Activated CD8-positive, alpha-beta memory T cell treated with anti-CD3 and anti-CD28 coated beads for 4 hours (primary cell): ENCODE data around the gene GRIA3.

Experiments used
- DNase-seq, 2 donors: peaks; one replicate each; pipeline ENCODE4 v3.0.0-alpha.2; 2020; ENCODE audit warnings: low read depth in 2 of 2

The GRIA3 gene

DNA sequence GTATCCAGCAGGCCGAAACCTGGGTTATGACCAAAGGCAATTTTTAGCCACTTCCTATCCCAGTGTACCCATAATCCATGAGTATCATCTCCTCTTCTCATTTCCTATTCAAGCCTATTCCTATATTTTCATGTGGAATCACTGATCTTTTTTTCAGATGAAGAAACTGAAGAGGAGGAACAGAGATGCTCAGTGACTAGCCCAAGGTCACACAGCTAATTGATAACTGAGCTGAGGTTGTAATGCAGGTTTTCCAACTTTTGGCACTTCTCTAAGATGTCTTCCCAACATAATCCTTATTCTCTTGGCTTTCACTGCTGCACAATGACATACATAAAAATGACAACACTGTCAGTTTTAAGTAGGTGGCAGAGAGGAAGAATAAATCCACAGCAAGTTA lies 15.3 kb downstream of the GRIA3 start:
- DNase-seq = no peak

DNA sequence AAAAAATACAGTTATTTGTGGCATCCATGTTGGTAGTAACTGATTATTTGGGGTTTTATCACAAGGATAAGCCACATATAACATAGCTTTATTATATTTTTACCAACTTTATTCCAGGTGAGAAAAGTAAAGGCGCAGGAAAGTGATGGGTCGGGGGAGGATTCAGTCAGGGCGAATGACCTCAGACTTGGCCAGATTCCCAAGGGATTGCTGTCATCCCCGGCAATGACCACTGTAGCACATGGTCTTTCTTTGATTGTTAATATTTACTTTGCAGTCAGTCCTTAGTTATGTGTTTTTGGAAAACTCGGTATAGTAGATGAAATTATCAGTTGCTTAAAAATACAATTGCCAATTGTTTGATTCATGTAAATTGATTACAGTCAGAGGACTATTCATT lies 17.6 kb downstream of the GRIA3 start:
- no peak for DNase-seq

DNA sequence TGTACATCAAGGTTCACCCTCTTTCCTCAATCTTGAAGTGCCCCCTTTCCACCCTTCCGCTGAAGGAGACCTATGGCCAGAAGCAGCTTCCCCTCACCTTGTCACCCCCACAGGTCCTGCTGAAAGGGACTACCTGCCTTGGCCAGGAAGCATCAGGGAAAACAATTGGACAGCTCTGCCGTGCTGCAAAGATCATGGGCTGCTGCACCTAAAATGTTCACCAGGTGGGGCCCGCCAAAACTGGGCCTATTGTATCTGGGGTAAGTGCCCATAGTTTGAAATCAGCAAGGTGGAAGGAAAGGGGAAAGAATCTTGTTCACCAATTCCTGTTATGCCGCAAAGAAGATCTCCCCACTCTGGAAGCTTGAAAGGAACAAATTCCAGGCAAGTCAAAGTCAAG lies 18.4 kb downstream of the GRIA3 start:
- no peak for DNase-seq

DNA sequence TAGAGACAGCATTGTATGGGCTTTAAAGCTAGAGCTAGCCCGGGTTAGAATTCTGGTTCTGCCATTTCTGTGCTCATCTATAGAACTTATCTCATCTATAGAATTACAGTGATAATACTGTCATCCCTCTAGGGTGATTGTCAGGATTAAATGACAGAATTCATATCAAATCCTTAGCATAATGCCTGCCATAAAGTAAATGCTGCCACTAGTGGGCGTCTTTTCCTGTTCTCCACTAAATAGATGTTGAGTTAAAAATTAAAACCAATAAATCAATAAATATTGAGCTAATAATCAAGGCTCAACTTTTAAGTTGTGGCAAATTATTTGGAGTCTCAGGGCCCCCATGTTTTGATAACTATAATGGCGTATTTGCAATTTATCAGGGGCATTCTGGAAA lies 19.7 kb downstream of the GRIA3 start:
- no peak for DNase-seq

GRCh38 chrX:123206176-123206575 lies 22.1 kb downstream of the GRIA3 start:
- no peak for DNase-seq

- DNase-seq = no peak
These were observed 26.2 kb downstream of the GRIA3 start for GRCh38 chrX:123210252-123210651.

DNA sequence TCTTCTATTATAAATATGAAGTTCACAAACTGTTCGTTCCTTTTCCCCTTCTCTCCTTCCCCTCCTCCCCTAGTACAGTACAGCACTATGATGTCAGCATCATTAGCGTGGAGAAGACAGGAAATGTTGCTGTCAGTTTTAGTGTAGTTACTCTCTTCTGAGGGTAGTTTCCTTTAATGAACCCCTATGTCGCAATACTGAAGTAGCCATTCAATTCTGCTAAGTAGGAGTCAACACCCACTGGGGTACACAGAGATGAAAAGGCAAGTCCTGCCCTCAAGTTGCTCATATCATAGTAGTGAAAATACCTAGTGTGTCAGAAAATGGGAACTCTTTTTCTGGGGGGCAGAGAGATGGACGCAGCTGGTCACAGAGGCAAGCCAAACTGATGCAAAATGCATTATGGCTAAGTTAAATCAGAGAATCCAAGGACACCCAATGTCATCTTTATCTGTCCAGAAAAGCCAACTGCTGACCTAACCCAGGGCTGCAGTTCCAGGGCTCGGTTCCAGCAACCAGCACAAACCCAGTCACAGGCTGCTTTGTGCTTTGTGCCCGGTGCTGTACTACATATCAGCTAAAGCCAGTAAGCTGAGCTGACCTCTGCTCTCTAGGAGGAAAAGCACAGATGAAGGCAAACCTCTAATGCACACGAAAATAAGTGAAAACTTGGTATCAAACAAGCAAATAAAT lies 31.5 kb downstream of the GRIA3 start:
- DNase-seq = no peak

GRCh38 chrX:123217077-123217476 lies 33.0 kb downstream of the GRIA3 start:
- DNase-seq = no peak

GRCh38 chrX:123217728-123218127 lies 33.6 kb downstream of the GRIA3 start:
- no peak for DNase-seq

DNA sequence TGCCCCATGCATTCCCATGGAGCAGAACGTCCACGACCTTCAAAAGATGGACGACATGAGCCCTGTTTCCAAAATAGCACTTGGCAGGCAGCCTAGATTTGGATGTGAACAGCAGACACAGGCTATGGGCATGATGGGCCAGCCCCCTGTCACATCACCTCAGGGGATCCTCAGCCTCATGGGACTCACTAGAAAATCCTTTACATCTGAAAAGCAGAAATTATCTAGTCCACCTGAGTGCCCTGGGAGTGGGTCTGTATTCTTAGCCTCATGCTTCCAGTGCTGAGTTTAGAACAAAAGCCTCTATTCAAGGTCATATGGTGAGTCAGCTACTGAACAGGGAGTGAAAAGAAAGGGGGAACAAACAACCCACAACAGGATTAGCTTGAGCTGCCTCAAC lies 35.8 kb downstream of the GRIA3 start:
- DNase-seq = no peak

DNA sequence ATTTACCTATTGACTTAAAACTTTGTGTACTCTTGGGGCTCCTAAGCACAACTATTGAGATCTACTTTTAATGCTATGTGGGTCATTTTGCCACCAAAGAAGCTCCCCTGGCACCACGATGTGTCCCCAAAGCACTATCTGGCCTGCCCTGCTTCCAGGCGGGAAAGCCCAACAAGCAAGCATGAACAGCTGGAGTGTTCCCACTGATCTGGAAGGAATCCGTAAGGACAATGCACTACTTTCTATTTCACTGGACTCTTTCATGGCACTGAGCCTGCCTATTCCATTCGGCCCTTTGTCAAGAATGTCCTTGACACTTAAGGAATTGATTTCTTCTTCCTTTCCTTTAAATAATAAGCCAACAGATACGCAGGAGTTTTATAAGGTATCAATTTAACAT lies 38.8 kb downstream of the GRIA3 start:
- DNase-seq = no peak

DNA sequence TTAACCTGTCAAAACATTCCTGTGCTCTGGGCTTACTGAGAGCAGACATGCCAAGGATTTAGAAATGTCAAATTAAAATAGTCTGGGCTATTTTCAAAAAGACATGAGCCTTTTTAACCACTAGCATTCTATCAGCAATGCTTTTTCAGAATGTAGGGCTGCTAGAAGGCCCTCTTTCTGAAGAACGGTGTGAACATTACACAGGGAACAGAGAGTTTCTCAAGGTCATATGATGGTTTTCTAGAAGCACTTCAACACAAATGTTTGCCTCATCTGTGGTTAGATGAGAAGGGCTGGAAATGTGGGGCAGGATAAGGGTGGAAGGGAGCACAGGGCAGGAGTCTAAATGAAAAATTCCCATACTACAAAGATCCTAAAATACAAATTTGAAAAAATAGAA lies 39.3 kb downstream of the GRIA3 start:
- no peak for DNase-seq

DNA sequence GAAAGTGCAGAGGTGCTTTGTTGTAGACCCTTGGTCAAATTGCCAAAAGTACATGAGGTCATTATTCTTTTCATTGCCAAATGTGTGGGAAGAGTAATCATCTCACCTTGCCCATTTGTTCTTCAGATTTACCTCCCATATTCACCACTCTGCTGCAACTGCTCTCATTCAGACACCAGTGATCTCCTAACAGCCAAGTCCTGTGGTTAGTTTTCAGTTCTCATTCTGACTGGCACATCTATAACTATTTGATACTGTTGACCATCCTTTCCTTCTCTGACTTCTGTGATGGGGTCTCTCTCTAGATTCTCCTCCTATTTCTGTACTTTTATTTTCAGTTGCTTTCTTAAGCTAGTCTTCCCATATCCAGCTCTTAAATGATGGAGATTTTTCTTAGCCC lies 39.8 kb downstream of the GRIA3 start:
- no peak for DNase-seq

DNA sequence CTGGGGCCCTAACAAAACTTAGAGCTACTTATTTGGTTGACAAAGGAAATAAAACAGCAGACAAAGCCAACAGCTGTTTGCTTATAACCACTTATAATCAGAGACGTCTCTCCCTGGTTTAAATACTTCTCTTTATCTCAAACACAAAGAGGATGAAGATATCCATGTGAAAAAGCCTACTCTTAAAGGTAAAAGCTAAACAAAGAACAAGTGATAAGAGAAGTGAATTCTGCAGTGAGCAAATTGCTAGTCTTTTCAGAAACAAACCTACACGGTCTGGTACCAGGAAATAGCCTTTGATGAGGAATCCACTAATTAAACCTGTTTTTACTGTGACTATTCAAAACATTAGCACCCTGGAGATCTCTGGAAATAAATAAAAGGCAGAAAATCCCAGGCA lies 46.7 kb downstream of the GRIA3 start:
- no peak for DNase-seq

DNA sequence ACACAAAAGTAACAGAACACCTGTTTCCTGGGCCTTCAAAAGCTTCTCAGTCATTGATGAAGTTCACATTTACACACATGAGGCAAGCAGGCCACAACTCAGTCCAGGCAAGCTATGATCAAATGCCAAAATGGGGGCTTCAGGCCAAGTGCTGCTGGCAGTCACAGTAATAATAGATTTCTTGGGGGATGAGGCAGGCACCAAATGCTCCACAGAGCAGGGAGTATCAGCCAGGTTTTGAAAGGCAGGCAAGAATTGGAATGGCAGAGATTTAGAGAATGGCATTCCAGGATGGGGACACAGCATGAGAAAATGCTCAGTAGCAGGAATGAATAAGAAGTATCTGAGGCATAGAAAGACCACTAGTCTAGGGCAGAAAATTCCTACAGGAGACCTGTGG lies 52.8 kb downstream of the GRIA3 start:
- DNase-seq = no peak

GRCh38 chrX:123237271-123237670 lies 53.2 kb downstream of the GRIA3 start:
- no peak for DNase-seq

DNA sequence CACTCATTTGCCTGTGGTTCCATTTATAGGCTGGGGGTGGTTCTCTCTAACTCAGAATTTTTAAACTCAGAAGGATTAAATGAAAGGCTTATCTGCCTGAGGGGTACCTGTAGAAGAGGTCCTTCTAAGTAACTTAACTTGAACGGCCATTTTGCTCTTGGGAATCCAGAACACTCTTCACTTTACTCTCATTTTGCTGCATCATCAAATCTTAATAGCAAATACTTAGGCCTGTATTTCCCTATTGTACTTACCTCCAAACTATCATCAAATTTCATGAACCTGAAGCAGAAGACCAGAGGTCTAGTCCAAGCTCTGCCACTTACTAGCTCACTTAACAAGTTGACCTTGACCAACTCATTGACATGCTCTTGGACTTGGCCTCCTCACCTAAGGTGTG lies 70.4 kb downstream of the GRIA3 start:
- no peak for DNase-seq

DNA sequence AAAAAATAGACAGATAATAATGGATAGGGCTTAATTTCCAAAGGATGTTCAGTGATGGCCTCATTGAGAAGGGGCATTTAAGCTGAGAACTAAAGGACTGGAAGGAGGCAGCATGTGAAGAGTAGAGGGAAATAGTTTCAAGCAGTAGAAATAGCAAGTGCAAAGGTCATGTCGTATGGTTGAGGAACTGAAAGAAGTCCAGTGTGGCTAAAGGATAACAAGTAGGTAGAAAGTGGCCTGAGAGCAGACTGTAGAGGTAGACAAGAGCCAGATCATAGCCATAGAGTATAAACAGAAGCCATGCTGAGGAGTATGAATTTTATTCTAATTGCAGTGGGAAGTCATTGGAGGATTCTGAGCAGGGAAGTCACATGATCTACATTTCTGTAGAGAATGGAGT lies 72.3 kb downstream of the GRIA3 start:
- no peak for DNase-seq

GRCh38 chrX:123260920-123261418 lies 76.9 kb downstream of the GRIA3 start:
- DNase-seq = no peak

DNA sequence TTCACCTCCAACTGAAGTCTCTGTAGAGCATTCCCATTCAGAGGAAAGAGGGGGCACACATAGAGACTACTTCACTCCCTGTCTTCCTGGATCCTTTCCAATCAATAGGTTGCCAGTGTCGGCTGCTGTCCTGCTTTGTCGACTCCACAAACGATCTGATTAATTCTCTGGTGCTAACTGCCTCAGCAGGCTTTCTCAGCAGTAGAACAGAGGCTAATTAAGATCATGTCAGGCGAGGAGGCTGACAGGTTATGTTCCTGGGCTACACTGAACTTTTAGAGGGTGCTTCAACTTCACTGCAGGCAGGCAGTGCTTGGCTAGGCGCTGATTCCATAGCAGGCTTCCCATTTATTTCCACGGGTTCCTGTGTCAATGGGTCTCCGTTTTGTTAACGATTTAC lies 79.2 kb downstream of the GRIA3 start:
- DNase-seq = no peak

DNA sequence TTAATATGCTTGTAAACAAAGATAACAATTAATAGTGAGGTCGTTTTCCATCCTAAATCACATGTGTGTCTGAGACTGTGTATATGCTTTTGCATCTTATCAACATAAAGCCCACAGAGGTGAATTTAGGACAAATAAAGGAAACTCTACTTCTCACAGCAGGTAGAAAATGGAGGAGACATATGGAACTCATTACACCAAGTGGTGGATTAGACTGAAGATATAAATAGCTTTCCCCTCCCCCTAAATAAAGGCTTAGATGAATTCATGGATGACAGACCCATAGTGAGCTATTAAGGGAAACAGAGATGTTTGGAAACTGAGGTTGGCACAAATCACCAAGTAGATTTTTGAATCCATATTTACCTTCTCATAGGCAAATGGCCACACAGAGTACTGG lies 79.7 kb downstream of the GRIA3 start:
- no peak for DNase-seq

- DNase-seq = no peak
These were observed 83.1 kb downstream of the GRIA3 start for GRCh38 chrX:123267220-123267619.

DNA sequence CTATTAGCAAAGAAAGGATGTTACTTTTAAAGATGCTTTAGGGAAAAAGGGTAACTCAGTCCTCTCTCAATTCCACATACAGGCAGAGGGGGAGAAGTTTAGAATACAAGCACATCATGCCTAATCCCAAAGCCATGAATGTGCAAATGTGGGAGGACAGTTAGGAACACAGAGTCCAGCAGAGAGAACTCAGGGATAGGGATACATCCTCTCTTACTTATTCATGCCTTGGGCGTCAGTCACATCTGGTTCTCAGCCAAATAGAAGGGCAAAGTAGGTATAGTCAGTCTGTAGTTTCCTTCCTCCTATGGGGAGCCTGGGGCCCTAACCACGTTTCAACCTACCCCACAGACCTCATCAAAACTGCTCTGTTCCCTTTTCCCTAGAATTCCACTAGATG lies 87.8 kb downstream of the GRIA3 start:
- no peak for DNase-seq

- no peak for DNase-seq
These were observed 88.6 kb downstream of the GRIA3 start for GRCh38 chrX:123272630-123273029.
